Measurements from ENCODE around the gene FLT4. TPM values are rescaled to one million over a fixed set of nuclear protein-coding genes. Genes with fewer than 3 reads are reported as not detected.

The FLT4 gene
- total and polyA plus RNA-seq, 9 of the 15 experiments (the other 6 are each of a cell fraction or from before 2014, with no cell fraction given) = 0.01 to 0.42 (median 0.14) TPM; not detected in 2

GRCh38 chr5:180611140-180611850 is 38.1 kb downstream of the FLT4 start:
- FAIRE-seq (peak; percentile 80), DNase-seq (ENCODE audit: extremely low read depth in 1 of 4, low spot score in 3 of 4) (peak; percentile 71 to 81 (median 74)), ATAC-seq (peak; percentile 97)
- WGBS (ENCODE audit: insufficient coverage, low coverage, missing lambda C conversion rate) = 11% methylated on average over 19 of the region's 30 CpGs
- ChIA-PET CTCF (ENCODE audit: low intra/inter-chr PET ratio) (interaction anchor here (1.1 to 1.2 kb wide), 3 partner anchors 54 to 108 kb away, joined by 3 to 4 read pairs (median 3); no protein-coding TSS in a partner anchor), POLR2A (interaction anchor here (0.7 kb wide), 1 partner anchor 9 kb away, joined by 3 read pairs; no protein-coding TSS in a partner anchor)
- peaks cover 10 to 46% of the 10 kb centered on the region in 2 experiments; a peak in 4 of 5 replicates for H3K4me1 ChIP-seq (replicated peaks in 1 of 2; ENCODE audit: control insufficient read depth in 2 of 2, insufficient read depth in 2 of 2, low read length in 2 of 2)
- no peaks in the 10 kb centered on the region for H3K36me3 ChIP-seq (ENCODE audit: control insufficient read depth, insufficient read depth, low read length)
- H3K27me3 ChIP-seq (ENCODE audit: control insufficient read depth in 2 of 2, insufficient read depth in 2 of 2, low read length in 2 of 2) = peaks cover 20 to 41% of the 10 kb centered on the region in 2 experiments; a peak in 4 of 5 replicates
- no peak overlapping the region for H3K9ac ChIP-seq (ENCODE audit: insufficient read depth in 1 of 2, low read depth in 2 of 2, low read length in 2 of 2)
- peak overlapping the region; percentile 14; the same call in 1 of the 2 replicates for H3K4me2 ChIP-seq (ENCODE audit: insufficient read depth, low read length)
- no TSS peak for BruUV-seq (replicated peaks)
- no peaks in the 10 kb centered on the region for H3K9me3 ChIP-seq (replicated peaks; ENCODE audit: control insufficient read depth, insufficient read depth, low read depth, low read length)
- no peaks in the 10 kb centered on the region for H3K79me2 ChIP-seq (ENCODE audit: control insufficient read depth, insufficient read depth, low read length)
- no peaks in the 10 kb centered on the region for H3K9me1 ChIP-seq (ENCODE audit: control insufficient read depth, insufficient read depth, low read length)
- in situ Hi-C loops (cut with MboI) (no loop called here), intact Hi-C loops (cut with micrococcal nuclease) (loop anchor here (1.0 kb wide), 1 partner anchor 59 kb away; no protein-coding TSS in a partner anchor)
- no peak overlapping the region for H3K27ac ChIP-seq (ENCODE audit: extremely low read depth, low read depth, low read length)
- H3K4me3 ChIP-seq = no peak overlapping the region
- H4K20me1 ChIP-seq (replicated peaks; ENCODE audit: control insufficient read depth, insufficient read depth, low read length) = 0 out of 2 replicates have a peak, but pooled peaks cover 12% of the 10 kb centered on the region
- H2AFZ ChIP-seq (ENCODE audit: low read depth, low read length) = no peak overlapping the region
- TF ChIP-seq YY1 (IDR thresholded peaks at IDR 0.05; ENCODE audit: borderline replicate concordance in 1 of 3, control insufficient read depth in 1 of 3, extremely low read depth in 1 of 3, insufficient read depth in 3 of 3, insufficient read length in 1 of 3, insufficient replicate concordance in 2 of 3, low read depth in 1 of 3, low read length in 2 of 3) (peak in 1 of 3 experiments; percentile 28), HNRNPUL1 (IDR thresholded peaks at IDR 0.05; ENCODE audit: low read length) (no peak), RERE (CRISPR knock-in tag; IDR thresholded peaks at IDR 0.05; ENCODE audit: borderline replicate concordance) (no peak), NRF1 (conservative IDR thresholded peaks at IDR 0.05 in 1 of 2, IDR thresholded peaks at IDR 0.05 in 1 of 2) (peak in 1 of 2 experiments; percentile 26; a peak in 1 of 4 replicates), ZNF324 (CRISPR knock-in tag; IDR thresholded peaks at IDR 0.05) (no peak), UBTF (IDR thresholded peaks at IDR 0.05; ENCODE audit: borderline replicate concordance in 1 of 2, low read depth in 2 of 2, low read length in 2 of 2) (0 out of 4 replicates have a peak, but pooled peaks of 1 of the 2 experiments have one; percentile 44), ILK (tag; IDR thresholded peaks at IDR 0.05; ENCODE audit: borderline replicate concordance, low read depth) (no peak)
- TF ChIP-seq, protein P1, sequence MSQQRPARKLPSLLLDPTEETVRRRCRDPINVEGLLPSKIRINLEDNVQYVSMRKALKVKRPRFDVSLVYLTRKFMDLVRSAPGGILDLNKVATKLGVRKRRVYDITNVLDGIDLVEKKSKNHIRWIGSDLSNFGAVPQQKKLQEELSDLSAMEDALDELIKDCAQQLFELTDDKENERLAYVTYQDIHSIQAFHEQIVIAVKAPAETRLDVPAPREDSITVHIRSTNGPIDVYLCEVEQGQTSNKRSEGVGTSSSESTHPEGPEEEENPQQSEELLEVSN (IDR thresholded peaks at IDR 0.05; ENCODE audit: borderline replicate concordance in 1 of 2, extremely low read depth in 1 of 2, insufficient read depth in 1 of 2, insufficient read length in 1 of 2, low read depth in 1 of 2, low read length in 1 of 2, poor library complexity in 1 of 2, severe bottlenecking in 1 of 2) = peak; percentile 17 to 34
